GM21576 (cell line): ENCODE results near the gene SRCIN1.

ENCODE experiments used
- ATAC-seq: cut with Tn5 transposase; IDR thresholded peaks from one replicate; pipeline ENCODE4 v1.9.1; 2021; ENCODE audit warnings: mild to moderate bottlenecking, moderate library complexity; ENCODE audit not compliant: unreplicated experiment

Gene SRCIN1

DNA sequence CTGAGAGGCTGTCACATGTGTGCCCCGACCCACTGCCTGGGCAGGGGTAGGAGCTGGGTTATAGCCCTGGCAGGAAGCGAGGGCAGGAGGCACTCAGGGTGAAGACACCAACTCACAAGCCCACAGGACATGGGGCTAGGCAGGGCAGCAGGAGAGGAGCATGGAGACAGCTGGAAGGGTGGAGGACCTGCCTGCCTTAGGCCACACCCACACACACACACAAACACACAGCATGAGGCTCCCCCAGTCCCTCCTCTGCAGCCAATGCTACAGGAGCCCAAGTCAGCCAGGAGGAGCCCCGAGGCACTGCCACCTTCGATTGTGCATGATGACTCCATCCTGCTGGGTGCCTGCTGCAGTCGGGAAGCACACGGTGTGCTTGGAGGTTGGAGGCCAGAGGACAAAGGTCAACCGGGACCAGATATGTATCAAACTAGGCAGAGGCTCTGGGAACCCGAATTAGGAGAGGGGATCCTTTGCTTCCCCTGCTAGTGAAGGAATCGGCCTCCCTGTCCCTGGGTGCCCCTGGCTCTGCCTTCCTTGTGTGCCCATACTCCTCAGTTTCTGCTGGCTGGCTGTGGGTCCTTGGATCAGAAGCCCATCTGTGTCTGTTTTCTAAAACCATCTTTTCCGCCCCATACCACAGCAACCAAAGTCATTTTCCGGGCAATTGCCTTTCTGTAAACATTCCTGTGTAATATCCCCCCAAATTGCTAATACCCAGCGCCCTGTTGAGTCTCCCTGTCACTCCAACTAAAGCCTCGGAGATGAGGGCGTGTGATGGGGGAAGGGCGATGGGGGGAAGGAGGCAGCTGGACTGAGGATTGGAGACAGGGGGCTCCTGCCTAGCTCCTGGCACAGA is 20.5 kb downstream of the SRCIN1 start:
- ATAC-seq, result no peak

DNA sequence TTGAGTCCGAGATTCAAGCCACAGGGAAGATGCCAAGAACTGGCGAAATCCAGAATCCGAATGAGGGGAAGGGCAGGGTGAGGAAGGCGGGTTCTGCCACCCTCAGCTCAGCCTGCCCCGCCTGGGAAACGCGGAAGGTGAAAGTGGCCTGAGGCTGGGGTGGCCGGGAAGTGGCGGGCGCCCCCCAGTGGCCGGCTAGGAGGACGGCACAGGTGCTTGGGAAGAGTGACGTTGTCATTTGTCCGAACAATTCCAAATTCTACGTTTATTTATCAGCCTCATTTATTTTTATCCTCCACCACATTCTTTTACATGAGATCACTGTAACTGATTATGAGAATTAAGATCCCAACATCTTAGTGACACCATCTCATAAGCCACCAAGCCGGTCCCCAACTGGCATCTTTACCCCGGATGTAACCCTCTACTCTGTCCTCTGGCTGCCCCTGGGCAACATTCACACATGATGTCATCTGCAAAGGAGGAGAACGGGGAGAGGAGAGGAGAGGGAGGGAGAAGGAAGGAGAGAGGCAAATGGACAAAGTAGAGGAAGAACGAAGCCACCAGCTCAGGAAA is 21.3 kb downstream of the SRCIN1 start:
- no peak for ATAC-seq

DNA sequence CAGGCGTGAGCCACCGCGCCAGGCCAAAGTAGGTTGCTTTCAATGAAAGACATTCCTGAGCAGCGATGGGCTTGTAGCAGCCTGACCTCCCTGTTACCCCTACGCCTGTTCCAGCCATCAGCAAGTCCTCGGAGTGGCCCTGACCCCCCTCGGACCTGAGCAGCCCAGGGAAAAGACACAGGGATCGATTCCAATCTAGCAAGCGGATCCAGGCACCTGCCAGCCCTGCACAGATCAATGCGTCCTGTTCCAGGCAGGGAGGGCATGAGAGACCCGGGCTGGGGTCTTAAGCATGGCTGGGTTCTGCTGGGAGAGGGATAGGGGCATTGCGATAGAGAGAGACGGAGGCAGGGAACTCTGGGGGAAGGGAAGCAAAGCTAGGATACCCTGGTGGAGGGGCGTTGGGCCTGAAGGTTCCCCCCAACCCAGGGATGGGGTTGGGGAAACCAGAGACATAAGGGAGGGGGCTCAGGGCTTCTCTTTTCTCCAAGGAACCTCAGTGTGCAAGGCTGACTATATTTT is 21.9 kb downstream of the SRCIN1 start:
- no peak for ATAC-seq

DNA sequence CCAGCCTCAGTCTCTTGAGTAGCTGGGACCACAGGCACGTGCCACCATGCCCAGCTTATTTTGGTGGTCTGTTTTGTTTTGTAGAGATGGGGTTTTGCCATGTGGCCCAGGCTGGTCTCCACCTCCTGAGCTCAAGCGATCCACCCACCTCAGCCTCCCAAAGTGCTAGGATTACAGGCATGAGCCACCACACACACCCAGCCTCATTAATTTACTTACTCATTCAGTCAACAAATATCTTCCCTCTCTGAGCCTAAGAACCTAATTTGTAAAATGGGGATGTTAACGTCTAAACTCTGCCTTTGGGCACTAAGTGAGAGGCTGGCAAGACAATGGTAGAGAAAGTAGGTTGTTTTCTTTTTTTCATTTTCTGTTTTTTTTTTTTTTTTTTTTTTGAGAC is 22.6 kb downstream of the SRCIN1 start:
- ATAC-seq, result no peak

DNA sequence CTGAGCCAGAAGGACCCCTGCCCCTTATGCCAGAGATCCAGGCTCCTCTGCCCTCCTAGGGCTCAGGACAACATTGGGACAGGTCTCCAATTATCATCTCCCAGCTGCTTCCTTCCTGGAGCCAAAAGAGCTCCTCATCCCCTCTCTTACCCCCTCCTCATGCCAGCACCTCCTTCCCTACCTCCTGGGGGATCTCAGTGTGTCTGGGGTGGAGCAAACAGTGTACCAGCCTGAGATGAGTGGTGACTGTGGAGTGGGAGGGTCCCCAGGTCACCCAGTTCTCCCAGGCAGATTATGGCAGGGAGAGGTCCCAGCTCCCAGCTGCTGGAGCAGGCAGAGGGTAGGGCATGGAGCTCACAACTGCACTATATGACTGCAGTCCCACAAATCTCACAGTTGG is 23.7 kb downstream of the SRCIN1 start:
- ATAC-seq, result no peak

DNA sequence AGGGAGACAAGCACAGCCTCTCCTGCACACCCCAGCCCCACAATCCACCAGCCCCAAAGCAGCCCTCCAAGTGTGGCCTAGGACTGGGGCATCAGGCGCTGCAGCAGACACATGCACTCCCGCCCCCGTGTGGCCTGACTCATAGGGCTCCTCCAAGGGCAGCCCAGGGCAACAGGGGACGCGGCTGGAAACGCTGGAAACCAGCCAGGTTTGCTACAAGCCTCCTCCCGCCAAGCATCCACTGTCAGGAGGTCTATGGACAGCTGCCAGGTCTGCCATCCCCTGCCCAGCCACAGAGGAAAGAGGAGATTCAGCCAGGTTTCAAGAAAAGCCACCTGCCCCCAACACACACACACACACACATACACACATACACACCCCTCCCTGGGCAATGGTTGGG is 25.8 kb downstream of the SRCIN1 start:
- no peak for ATAC-seq

DNA sequence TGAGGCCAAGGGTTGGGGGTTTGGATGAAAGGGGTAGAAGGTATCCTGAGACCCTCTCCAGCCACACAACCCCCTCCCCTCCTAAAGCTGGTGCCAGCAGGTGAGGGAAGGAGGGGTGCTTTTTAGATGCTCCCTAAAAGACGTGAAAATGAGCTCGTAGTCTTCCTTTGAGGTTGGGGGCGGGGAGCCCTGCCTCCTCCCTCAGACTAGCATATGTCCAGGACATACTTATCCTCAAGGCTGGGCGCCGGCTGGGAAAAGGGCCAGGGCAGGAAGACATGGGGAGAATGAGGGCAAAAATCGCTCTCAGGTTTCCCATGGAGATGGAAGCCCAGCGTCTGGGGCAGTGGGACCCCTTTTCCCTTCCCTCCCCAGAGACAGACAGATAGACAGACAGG is 26.7 kb downstream of the SRCIN1 start:
- ATAC-seq, result no peak

DNA sequence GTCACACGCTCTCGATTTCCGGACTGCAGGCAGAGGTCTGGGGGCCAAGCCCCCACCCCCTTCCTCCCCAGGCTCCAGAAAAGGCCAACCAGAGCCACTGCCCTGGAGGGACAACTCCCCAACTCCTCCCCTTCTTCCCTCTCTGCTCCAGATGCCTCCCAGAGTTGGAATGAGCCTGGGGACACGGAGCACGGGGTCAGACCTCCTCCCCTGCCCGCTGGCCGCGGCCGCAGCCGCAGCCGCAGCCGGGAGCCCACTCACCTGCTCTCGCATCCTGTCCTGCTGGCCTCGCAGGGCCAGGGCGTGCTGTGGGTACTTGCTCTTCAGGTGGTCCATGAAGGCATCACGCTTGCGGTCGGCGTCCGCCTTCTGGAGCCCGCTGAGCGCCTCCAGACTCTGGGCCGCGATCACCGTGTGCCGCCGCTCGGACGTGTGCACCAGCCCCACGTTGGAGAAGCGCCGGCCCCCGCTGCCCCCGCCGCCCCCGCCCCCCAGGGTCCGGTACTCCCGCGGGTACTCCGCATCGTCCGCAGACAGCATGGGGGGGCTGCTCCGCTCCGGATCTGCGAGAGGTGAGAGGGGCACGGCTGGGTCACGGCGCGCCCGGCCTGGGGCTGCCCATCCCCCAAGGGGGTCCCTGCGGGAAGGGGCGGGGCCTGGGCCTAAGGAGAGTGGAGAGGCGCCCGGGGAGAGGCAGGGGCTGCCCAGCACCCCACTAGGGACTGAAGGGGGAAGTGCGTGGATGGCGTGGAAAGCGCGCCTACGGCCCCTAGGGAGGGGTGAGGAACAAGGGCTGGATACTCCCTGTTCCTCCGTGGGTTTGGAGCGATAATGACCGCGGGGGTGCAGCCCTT is 27.3 kb downstream of the SRCIN1 start:
- no peak for ATAC-seq

DNA sequence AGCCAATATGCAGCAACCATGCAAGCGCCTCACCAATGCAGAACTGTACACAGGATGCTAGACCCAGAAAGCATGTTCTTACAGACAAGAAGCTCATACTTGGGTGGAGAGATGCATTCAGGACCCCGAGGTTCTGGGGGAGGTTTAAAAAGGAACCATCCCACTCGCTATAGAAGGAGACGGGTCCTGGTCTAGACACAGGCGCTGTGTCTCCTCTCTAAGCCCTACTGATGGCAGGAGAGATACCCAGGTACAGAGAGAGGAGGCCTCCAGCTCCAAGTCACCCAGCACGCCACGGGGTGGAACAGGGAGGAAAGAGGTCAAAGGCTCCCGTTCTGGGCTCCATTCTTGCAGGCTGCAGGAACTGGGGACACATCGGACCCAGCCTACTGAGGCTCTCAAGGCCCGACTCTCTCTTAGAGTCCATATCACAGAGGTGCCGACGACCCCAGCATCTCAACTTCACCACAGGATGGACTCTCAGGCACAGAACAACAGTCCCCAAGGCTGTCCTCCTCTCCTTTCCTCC is 28.0 kb downstream of the SRCIN1 start:
- ATAC-seq, result no peak

DNA sequence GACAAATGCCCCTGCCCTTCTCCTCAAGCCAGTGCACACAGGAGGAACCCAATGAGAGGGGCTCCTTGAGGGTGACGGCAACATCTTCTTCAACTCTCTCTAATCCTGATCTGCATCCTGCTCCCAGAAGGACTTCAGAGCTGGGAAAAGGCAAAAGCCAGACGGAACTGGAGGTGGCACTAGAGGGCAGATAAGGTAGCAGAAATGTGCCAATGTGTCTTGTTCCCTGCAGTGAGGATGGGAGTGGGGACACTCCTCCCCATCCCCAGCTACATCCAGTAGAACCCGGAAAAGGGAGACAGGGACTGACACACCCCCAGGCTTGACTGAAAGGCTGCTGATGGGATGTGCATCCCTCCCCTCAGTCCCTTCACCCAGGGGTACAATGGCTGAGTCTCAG is 28.5 kb downstream of the SRCIN1 start:
- ATAC-seq, result no peak

DNA sequence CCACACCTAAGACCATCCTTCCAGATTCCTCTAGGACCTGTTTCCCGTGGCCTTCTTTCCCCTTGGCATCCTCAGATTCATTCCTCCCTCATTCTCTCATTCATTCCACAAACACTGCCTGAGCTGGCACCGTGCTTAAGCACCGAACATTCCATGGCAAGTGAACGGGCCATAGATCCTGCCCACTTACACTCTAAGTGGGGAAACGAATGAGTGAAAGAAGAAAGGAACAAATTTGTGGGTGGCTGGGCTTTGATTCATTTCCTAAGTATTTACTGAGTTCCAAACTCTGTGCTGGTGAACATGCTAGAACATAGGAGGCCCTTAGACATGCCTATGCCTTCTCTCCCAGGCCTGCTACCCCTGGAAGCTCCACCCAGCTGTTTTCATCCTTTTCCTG is 30.0 kb downstream of the SRCIN1 start:
- no peak for ATAC-seq

DNA sequence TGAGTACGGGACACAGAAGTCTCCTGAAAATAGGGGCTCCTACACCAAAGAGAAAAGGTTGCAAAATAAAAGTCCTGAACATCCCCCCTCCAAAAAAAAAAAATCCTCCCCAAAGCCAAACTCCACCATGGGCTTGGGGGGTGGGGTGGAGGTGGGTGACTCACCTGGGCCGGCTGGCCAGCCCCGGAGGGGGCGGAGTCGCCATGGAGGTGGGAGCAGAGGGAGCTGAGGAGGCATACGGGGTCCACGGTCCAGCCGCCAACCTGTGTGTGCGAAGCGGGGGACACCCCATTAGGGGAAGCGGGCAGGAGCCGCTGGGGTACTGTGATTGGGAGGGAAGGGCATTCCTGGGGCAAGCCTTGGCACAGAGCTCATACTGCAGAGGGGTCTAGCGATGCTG is 31.0 kb downstream of the SRCIN1 start:
- no peak for ATAC-seq

DNA sequence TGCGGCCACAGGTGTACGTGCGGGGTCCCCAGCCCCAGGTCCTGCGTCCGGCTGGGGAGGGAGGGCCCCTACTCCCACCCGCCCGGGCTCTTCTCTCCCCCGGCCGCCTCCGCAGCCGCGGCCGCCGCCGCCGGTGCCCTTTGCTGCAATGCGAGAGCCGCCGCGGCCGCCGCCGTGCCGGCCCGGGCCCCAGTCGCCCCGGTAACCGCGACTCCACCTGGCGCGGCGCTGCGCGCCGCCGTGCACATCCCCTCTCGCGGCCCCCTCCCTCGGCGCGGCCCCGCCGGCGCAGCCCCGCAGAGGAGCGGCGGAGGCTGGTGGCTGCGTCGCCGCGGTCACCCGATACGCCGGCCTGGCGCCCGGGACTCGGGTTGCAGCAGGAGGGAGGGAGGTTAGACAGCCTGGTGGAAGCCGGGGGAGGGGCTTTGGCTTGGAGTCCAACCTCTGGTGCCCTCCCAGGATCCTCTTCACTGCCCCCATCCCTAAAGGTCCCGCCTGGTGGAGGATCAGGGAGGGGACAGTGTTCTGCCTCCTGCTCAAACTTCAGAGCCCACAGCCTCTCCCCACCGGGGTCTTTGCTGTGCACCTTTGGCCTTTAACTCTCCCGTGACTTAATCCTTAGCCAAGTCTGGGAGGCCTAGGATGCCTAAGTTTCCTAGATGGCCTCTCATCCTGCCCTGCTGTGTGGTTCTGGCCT is 32.9 kb downstream of the SRCIN1 start:
- no peak for ATAC-seq

DNA sequence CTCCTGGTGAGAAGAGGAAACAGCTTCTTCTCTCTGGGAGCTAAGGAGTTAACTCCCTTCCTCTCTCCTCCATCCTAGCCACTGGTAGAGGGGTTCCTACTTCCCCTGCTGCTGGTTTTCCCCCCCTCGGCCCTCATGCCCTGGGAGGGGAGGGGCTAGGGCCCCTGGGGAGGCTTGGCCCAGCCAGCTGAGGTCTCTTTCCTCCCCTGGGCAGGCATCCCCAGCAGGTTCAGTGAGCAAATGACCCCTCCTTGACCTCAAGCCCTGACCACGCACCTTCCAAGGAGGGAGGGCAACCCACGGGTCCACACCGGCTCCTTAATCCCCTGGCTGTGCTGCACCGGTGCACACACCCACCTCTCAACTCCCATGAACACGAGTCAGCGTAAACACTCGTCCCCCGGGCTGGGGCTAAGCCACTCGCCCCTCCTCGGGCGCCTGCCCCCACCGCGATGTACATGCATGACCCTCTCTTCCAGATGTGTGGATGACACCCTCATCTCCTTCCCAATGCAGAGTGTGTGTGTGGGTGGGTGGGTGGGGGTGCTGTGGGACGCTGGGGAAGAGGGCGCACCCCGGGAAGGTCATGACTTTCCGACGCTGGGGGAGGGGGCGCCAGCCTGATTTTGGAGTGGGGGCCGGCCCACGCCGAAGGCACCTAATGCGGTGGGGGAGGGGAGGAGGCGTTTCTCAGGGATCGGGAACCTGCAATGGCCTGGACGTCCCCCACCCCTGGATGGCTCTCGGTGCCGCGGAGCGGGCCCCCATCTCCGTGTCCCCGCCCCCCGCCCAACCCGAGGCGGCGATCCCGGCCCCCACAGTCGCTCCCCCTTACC is 33.7 kb downstream of the SRCIN1 start:
- no peak for ATAC-seq

DNA sequence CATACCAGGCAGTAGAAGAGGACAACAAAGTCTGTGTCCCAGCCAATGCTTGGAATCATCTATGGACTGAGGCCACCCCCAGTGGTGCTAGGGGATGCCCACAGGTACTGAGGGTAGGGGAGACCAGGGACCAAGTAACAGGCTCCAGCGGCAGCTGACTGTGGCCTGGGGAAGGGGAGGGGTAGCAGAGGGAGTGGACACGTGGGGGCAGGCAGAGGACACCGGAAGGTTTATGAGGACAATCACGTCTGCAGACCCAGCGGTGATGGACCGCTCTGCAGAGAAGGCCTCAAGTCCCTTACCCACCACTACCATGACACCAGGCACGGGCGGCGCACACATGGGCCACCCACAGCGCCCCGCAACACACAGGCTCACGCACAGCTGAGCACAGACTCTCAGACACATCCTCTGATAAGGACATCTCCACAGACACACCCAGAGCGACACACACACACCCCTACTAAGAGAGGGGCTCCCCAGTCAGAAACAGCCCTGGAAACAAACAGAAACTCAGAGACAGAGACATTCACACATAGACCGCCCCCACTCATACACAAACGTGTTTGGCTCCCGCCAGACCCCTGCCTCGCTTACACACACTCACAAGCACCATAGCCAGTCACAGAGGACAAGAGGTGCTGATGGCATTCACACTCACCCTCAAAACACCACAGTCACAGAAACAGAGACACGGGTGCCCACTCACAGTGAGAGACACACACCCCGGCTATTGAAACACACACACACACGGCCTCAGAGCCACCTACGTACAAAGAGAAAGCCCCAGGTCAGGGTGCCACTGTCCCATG is 35.8 kb downstream of the SRCIN1 start:
- no peak for ATAC-seq

DNA sequence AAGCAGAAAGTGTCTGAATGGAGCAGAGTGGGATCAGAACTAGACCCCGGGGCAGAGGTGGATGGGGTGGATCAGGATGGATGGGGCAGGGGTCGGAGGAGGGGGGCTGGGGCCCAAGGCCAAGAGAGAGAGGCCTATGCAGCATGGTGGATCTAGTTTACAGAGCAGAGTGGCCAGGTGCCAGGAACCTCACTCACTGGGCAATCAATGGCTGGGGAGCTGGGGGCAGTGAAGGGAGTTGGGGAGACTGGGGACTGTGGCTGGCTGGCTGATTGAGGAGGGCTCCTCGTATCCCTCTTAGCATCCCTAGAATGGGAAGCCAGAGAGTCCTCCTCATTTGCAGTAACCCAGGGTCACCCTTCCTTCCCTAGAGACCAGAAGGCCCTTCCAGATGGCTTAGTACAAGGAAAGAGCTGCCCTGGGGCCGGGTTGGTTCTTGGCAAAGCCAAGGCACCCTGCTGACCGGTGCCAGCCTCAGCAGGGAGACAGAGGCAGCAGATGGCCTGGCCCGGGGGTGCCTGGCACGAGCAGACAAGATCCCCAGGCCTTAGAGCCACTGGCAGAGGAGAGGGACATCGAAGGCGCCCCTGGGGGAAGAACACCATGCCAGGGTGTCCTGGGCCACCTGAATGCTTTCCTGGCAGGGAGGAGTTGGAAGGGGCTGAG is 36.8 kb downstream of the SRCIN1 start:
- no peak for ATAC-seq

DNA sequence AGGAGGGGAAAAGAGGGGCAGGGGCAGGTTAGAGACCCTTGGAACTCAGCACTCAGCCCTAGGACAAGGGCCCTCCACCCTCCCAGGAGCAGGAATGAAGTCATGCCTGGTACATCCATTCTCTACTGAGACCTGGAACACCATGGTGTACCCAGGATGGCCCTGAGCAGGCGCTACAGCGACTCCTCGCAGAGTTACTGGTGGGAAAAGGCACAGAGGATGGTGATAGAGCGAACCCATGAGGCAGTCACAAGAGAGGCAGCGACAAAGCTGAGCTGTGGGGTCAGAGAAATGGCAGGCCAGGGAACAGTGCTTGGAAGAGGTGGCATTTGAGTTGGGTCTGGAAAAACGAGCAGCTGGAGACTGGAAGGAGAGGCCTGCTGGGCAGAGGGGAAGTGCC is 37.5 kb downstream of the SRCIN1 start:
- no peak for ATAC-seq

DNA sequence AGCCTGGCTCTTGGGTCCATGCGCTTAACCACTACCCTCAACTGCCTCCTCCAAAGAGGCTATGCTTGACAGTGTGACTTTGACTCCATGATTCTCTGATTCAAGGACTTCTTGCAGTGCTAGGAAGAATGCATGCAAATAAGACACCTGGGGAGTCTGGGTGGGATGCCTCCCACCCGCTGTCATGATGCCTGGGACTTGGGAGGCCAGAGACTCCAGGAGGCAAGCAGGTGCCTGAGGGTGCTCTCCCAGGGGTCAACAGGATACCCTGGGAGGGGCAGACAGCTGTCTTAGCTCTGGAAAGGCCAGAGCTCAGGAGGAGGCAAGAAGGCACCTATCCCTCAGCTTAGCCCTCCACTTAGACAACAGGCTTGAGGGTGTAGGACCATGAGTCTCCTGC is 38.4 kb downstream of the SRCIN1 start:
- no peak for ATAC-seq

DNA sequence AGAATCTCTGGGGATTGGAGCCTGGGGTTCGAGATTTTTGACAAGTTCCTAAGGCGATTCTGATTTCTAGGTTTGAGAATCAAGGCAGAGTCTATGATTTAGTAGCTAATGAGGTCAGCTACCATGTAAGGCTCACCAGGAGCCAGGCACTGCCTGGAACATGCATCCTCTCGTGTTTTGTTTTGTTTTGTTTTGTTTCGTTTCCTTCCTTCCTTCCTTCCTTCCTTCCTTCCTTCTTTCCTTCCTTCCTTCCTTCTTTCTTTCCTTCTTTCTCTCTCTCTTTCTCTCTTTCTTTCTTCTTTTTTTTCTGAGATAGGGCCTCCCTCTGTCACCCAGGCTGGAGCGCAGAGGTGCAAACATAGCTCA is 39.1 kb downstream of the SRCIN1 start:
- ATAC-seq, result no peak
